NCI-H748 (cell line): ENCODE data around the gene WDR54.

Experiments
- DNase-seq: peaks from one replicate; lab custom pipeline; 2025; ENCODE audit not compliant: unreplicated experiment; lab: John Stamatoyannopoulos, UW

Gene WDR54

GRCh38 chr2:74474899-74475298, 53.4 kb downstream of the WDR54 start:
- DNase-seq: peak; percentile 3
